Measurements from ENCODE around the gene TMSB10.

GRCh38 chr2:84881581-84882413 is 23.7 kb upstream of the TMSB10 start:
- TF ChIP-seq CTCF (IDR thresholded peaks at IDR 0.05; ENCODE audit: low read depth, low read length, missing input control) (peak; percentile 65), GABPA (IDR thresholded peaks at IDR 0.05 in 1 of 2, conservative IDR thresholded peaks at IDR 0.05 in 1 of 2) (no peak), RAD21 (IDR thresholded peaks at IDR 0.05) (peak; percentile 90 to 91), REST (IDR thresholded peaks at IDR 0.05) (no peak), FOXA1 (IDR thresholded peaks at IDR 0.05) (no peak), NR2F2 (IDR thresholded peaks at IDR 0.05) (no peak), ZBTB33 (IDR thresholded peaks at IDR 0.05) (no peak), TAF1 (conservative IDR thresholded peaks at IDR 0.05) (no peak), ATF3 (IDR thresholded peaks at IDR 0.05) (no peak)

Data from liver (tissue), 3 donors.